ENCODE results near the gene CPSF7.
"Not testable (repeated sequence)": the region's sequence is repeated elsewhere in the genome, so short reads cannot be mapped to it uniquely, and the experiment has no call there.

CPSF7 gene

GRCh38 chr11:61383859-61384258, 45.9 kb downstream of the CPSF7 start:
- not testable (repeated sequence) for H3K79me2 ChIP-seq (ENCODE audit: control insufficient read depth, insufficient read depth, low read length, poor library complexity); H2AFZ ChIP-seq (ENCODE audit: insufficient read depth, low read length, poor library complexity); H4K8ac ChIP-seq (ENCODE audit: low read depth, low read length); H3K79me1 ChIP-seq (ENCODE audit: low read length); H3K18ac ChIP-seq (ENCODE audit: low read length); H3K36me3 ChIP-seq (ENCODE audit: control insufficient read depth in 1 of 2, insufficient read depth in 2 of 2, low read length in 2 of 2); H3K27ac ChIP-seq (ENCODE audit: low read depth, low read length); H3K4me2 ChIP-seq (ENCODE audit: low read length); H3K9ac ChIP-seq (ENCODE audit: low read length); H3K4ac ChIP-seq (ENCODE audit: low read depth, low read length); H2BK12ac ChIP-seq (ENCODE audit: low read length); H3K9me3 ChIP-seq (ENCODE audit: insufficient read depth, low read depth, low read length); H2AK5ac ChIP-seq (ENCODE audit: low read length); H3K4me1 ChIP-seq (ENCODE audit: control insufficient read depth in 1 of 2, insufficient read depth in 2 of 2, low read length in 2 of 2); H4K12ac ChIP-seq (ENCODE audit: low read depth, low read length); H3K14ac ChIP-seq (ENCODE audit: low read length); H4K91ac ChIP-seq (ENCODE audit: low read depth, low read length); H3K4me3 ChIP-seq (ENCODE audit: low read depth, low read length); H3K27me3 ChIP-seq (ENCODE audit: insufficient read depth, low read length); H2BK5ac ChIP-seq (ENCODE audit: low read depth, low read length, poor library complexity); H3K23ac ChIP-seq (ENCODE audit: low read length); H2BK120ac ChIP-seq (ENCODE audit: insufficient read depth, low read length, poor library complexity)
- no CpG with 5 or more reads among the region's 5 CpGs for WGBS (ENCODE audit: extremely low coverage, insufficient coverage, insufficient read length)
- peak; percentile 22 to 39 for DNase-seq

DNA sequence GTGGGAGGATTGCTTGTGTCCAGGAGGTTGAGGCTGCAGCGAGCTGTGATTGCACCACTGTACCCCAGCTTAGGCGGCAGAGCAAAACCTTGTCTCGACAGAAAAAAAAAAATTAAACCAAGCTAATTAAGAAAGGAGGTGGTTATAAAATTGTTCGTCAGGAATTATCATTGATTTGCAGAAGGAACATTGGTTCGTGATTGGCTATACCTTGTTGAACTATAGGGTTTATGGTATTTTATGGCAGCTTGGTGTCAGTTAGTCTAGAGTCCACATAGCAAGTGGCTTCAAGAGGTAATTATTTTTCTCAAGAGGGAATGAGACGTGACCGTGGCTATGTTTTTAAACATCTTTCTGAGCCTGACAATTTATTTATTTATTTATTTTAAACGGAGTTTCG, 48.9 kb downstream of the CPSF7 start:
- H3K4me2 ChIP-seq (ENCODE audit: low read length): no peak overlapping the region
- H3K79me2 ChIP-seq (ENCODE audit: control insufficient read depth, insufficient read depth, low read length, poor library complexity): no peaks in the 10 kb centered on the region
- H3K36me3 ChIP-seq (ENCODE audit: control insufficient read depth in 1 of 2, insufficient read depth in 2 of 2, low read length in 2 of 2): no peaks in the 10 kb centered on the region
- H3K4ac ChIP-seq (ENCODE audit: low read depth, low read length): no peak overlapping the region
- peaks cover 0 to 12% of the 10 kb centered on the region in 2 experiments for H3K4me1 ChIP-seq (ENCODE audit: control insufficient read depth in 1 of 2, insufficient read depth in 2 of 2, low read length in 2 of 2)
- H3K9me3 ChIP-seq (ENCODE audit: insufficient read depth, low read depth, low read length): peaks cover 3% of the 10 kb centered on the region
- H3K23ac ChIP-seq (ENCODE audit: low read length): no peak overlapping the region
- H3K14ac ChIP-seq (ENCODE audit: low read length): no peak overlapping the region
- no peaks in the 10 kb centered on the region for H3K27me3 ChIP-seq (ENCODE audit: insufficient read depth, low read length)
- no peak overlapping the region for H2BK120ac ChIP-seq (ENCODE audit: insufficient read depth, low read length, poor library complexity)
- DNase-seq: no peak
- H4K12ac ChIP-seq (ENCODE audit: low read depth, low read length): no peak overlapping the region
- WGBS (ENCODE audit: extremely low coverage, insufficient coverage, insufficient read length): no CpG with 5 or more reads among the region's 9 CpGs
- no peaks in the 10 kb centered on the region for H3K79me1 ChIP-seq (ENCODE audit: low read length)
- H3K9ac ChIP-seq (ENCODE audit: low read length): no peak overlapping the region
- H4K91ac ChIP-seq (ENCODE audit: low read depth, low read length): no peak overlapping the region
- H4K8ac ChIP-seq (ENCODE audit: low read depth, low read length): no peak overlapping the region
- no peak overlapping the region for H3K4me3 ChIP-seq (ENCODE audit: low read depth, low read length)
- H3K27ac ChIP-seq (ENCODE audit: low read depth, low read length): no peak overlapping the region
- H2BK5ac ChIP-seq (ENCODE audit: low read depth, low read length, poor library complexity): no peak overlapping the region
- H3K18ac ChIP-seq (ENCODE audit: low read length): no peak overlapping the region
- no peak overlapping the region for H2AFZ ChIP-seq (ENCODE audit: insufficient read depth, low read length, poor library complexity)
- no peak overlapping the region for H2BK12ac ChIP-seq (ENCODE audit: low read length)
- H2AK5ac ChIP-seq (ENCODE audit: low read length): no peak overlapping the region

DNA sequence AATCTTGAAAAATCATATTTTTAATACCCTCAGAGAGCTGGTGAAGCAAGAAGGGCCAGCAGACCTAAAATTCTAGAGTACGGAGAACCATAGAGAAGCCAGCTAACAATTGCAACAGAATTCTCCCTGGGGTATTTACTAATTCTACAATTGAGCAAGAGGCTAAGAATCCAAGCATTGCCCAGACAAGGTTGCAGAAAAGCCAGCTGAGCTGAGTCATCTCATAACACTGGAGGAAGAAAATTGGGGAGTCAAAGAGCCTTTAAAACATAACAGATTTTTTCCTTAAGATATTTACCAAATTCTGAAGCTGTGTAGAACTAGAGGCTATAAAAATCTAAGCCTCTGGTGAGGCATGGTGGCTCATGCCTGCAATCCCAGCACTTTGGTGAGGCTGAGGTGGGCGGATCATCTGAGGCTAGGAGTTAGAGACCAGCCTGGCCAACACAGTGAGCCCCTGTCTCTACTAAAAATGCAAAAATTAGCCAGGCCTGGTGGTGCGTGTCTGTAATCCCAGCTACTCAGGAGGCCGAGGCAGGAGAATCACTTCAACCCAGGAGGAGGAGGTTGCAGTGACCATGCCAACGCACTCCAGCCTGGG, 51.0 kb downstream of the CPSF7 start:
- Histone ChIP-seq H3K23ac (ENCODE audit: low read length) (no peak overlapping the region), H2AK5ac (ENCODE audit: low read length) (no peak overlapping the region), H4K91ac (ENCODE audit: low read depth, low read length) (no peak overlapping the region), H3K9me3 (ENCODE audit: insufficient read depth, low read depth, low read length) (no peaks in the 10 kb centered on the region), H2BK12ac (ENCODE audit: low read length) (peak overlapping the region; percentile 3), H2BK5ac (ENCODE audit: low read depth, low read length, poor library complexity) (peak overlapping the region; percentile 4), H3K79me1 (ENCODE audit: low read length) (no peaks in the 10 kb centered on the region), H3K4ac (ENCODE audit: low read depth, low read length) (no peak overlapping the region), H3K79me2 (ENCODE audit: control insufficient read depth, insufficient read depth, low read length, poor library complexity) (no peaks in the 10 kb centered on the region), H4K8ac (ENCODE audit: low read depth, low read length) (no peak overlapping the region), H3K9ac (ENCODE audit: low read length) (no peak overlapping the region), H2AFZ (ENCODE audit: insufficient read depth, low read length, poor library complexity) (no peak overlapping the region), H3K27me3 (ENCODE audit: insufficient read depth, low read length) (no peaks in the 10 kb centered on the region), H3K27ac (ENCODE audit: low read depth, low read length) (peak overlapping the region; percentile 9), H2BK120ac (ENCODE audit: insufficient read depth, low read length, poor library complexity) (no peak overlapping the region), H3K4me1 (ENCODE audit: control insufficient read depth in 1 of 2, insufficient read depth in 2 of 2, low read length in 2 of 2) (peaks cover 0 to 12% of the 10 kb centered on the region in 2 experiments), H3K36me3 (ENCODE audit: control insufficient read depth in 1 of 2, insufficient read depth in 2 of 2, low read length in 2 of 2) (peaks cover 2 to 8% of the 10 kb centered on the region in 2 experiments), H3K4me3 (ENCODE audit: low read depth, low read length) (no peak overlapping the region), H3K14ac (ENCODE audit: low read length) (no peak overlapping the region), H3K4me2 (ENCODE audit: low read length) (no peak overlapping the region), H3K18ac (ENCODE audit: low read length) (peak overlapping the region; percentile 5), H4K12ac (ENCODE audit: low read depth, low read length) (no peak overlapping the region)
- DNase-seq: peak; percentile 69 to 96
- WGBS (ENCODE audit: extremely low coverage, insufficient coverage, insufficient read length): no CpG with 5 or more reads among the region's 5 CpGs

DNA sequence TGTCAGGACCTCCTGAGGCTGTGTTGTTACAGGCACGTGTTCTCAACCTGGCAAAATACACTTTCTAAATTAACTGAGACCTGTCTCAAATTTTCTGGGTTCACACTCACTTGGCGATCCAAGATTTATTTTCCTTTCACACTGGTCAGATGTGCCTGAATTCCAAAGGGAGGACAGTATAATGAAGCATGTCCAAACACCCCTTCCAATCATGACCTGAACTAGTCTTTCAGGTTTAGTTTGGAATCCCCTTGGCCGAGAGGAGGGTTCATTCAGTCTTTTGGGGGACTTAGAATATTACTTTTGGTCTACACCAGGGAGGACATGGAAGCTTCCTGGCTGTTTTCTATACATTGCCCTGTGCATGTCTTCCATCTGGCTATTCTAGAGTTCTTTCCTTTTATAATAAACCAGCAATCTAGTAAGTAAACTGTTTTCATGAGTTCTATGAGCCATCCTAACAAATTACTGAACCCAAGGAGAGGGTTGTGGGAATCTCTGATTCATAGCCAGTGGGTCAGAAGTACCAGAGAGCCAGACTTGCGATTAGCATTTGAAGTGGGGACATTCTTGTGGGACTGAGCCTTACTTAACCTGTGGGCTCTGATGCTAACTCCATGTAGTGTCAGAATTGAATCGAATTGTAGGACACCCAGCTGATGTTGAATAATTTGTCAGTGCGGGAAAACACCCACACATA, 52.2 kb downstream of the CPSF7 start:
- no peak overlapping the region for H3K9ac ChIP-seq (ENCODE audit: low read length)
- no peak overlapping the region for H4K12ac ChIP-seq (ENCODE audit: low read depth, low read length)
- H2AFZ ChIP-seq (ENCODE audit: insufficient read depth, low read length, poor library complexity): no peak overlapping the region
- H3K4me3 ChIP-seq (ENCODE audit: low read depth, low read length): no peak overlapping the region
- no peak overlapping the region for H4K8ac ChIP-seq (ENCODE audit: low read depth, low read length)
- H3K9me3 ChIP-seq (ENCODE audit: insufficient read depth, low read depth, low read length): peaks cover under 1% of the 10 kb centered on the region
- no peak overlapping the region for H2BK5ac ChIP-seq (ENCODE audit: low read depth, low read length, poor library complexity)
- H2AK5ac ChIP-seq (ENCODE audit: low read length): no peak overlapping the region
- H2BK12ac ChIP-seq (ENCODE audit: low read length): peak overlapping the region; percentile 63
- no peak overlapping the region for H3K18ac ChIP-seq (ENCODE audit: low read length)
- WGBS (ENCODE audit: extremely low coverage, insufficient coverage, insufficient read length): no CpG with 5 or more reads among the region's 6 CpGs
- peak; percentile 56 to 89 for DNase-seq
- no peak overlapping the region for H3K4ac ChIP-seq (ENCODE audit: low read depth, low read length)
- H3K36me3 ChIP-seq (ENCODE audit: control insufficient read depth in 1 of 2, insufficient read depth in 2 of 2, low read length in 2 of 2): peaks cover 2 to 9% of the 10 kb centered on the region in 2 experiments
- H3K27me3 ChIP-seq (ENCODE audit: insufficient read depth, low read length): no peaks in the 10 kb centered on the region
- H3K14ac ChIP-seq (ENCODE audit: low read length): no peak overlapping the region
- H3K4me1 ChIP-seq (ENCODE audit: control insufficient read depth in 1 of 2, insufficient read depth in 2 of 2, low read length in 2 of 2): peaks cover 0 to 12% of the 10 kb centered on the region in 2 experiments
- H4K91ac ChIP-seq (ENCODE audit: low read depth, low read length): no peak overlapping the region
- H2BK120ac ChIP-seq (ENCODE audit: insufficient read depth, low read length, poor library complexity): no peak overlapping the region
- peak overlapping the region; percentile 29 for H3K27ac ChIP-seq (ENCODE audit: low read depth, low read length)
- H3K23ac ChIP-seq (ENCODE audit: low read length): no peak overlapping the region
- no peak overlapping the region for H3K4me2 ChIP-seq (ENCODE audit: low read length)
- no peaks in the 10 kb centered on the region for H3K79me1 ChIP-seq (ENCODE audit: low read length)
- no peaks in the 10 kb centered on the region for H3K79me2 ChIP-seq (ENCODE audit: control insufficient read depth, insufficient read depth, low read length, poor library complexity)

All from trophoblast cell (in vitro differentiated cells and primary cell).